CD4-positive, alpha-beta T cell treated with Interleukin-6 for 4 hours (primary cell): Measurements from ENCODE around the gene TMEM126A.
"Not testable (repeated sequence)": the region's sequence is repeated elsewhere in the genome, so short reads cannot be mapped to it uniquely, and the experiment has no call there.

ENCODE experiments used
- DNase-seq: peaks from one replicate; pipeline ENCODE4 v3.0.0-alpha.2; 2020; ENCODE audit warnings: mixed read lengths

The TMEM126A gene

GRCh38 chr11:85661972-85662664 is 14.4 kb downstream of the TMEM126A start:
- DNase-seq, result no peak

- DNase-seq, result peak; percentile 16
These were observed 15.4 kb downstream of the TMEM126A start for GRCh38 chr11:85663080-85663752.

- peak; percentile 89 for DNase-seq
These were observed 16.2 kb downstream of the TMEM126A start for GRCh38 chr11:85663753-85664614.

- DNase-seq, result peak; percentile 93
These were observed 17.1 kb downstream of the TMEM126A start, which contains the start of gene CREBZF for GRCh38 chr11:85664615-85665481. CREBZF (minus strand) TSS chr11:85665129; CDS start chr11:85664875, 254 bp downstream.

GRCh38 chr11:85665733-85666132 is 18.0 kb downstream of the TMEM126A start:
- no peak for DNase-seq

GRCh38 chr11:85666687-85667086 is 18.9 kb downstream of the TMEM126A start:
- DNase-seq, result no peak

- DNase-seq, result no peak
These were observed 20.4 kb downstream of the TMEM126A start for GRCh38 chr11:85668157-85668556.

- not testable (repeated sequence) for DNase-seq
These were observed 23.3 kb downstream of the TMEM126A start for GRCh38 chr11:85670949-85671663.

- no peak for DNase-seq
These were observed 24.5 kb downstream of the TMEM126A start for GRCh38 chr11:85672105-85672902.

- DNase-seq, result no peak
These were observed 25.6 kb downstream of the TMEM126A start for GRCh38 chr11:85673393-85673792.

GRCh38 chr11:85679576-85679975 is 31.8 kb downstream of the TMEM126A start:
- DNase-seq, result no peak

- no peak for DNase-seq
These were observed 33.1 kb downstream of the TMEM126A start for GRCh38 chr11:85680897-85681296.

- DNase-seq, result peak; percentile 74
These were observed 34.9 kb downstream of the TMEM126A start for GRCh38 chr11:85682330-85683305.

- no peak for DNase-seq
These were observed 37.5 kb downstream of the TMEM126A start for GRCh38 chr11:85685125-85685819.

- no peak for DNase-seq
These were observed 38.2 kb downstream of the TMEM126A start, which contains the start of gene CCDC89 for GRCh38 chr11:85685820-85686459. CCDC89 (minus strand) TSS chr11:85686195; CDS start chr11:85686130, 65 bp downstream.

GRCh38 chr11:85694385-85694980 is 46.7 kb downstream of the TMEM126A start:
- peak; percentile 43 for DNase-seq

- no peak for DNase-seq
These were observed 47.8 kb downstream of the TMEM126A start for GRCh38 chr11:85695546-85695945.

- DNase-seq, result no peak
These were observed 50.0 kb downstream of the TMEM126A start for GRCh38 chr11:85697747-85698146.
